SK-N-SH (cell line): ENCODE data around the gene SHISA5. TPM values are rescaled to one million over a fixed set of nuclear protein-coding genes. Genes with fewer than 3 reads are reported as not detected.

Experiments
- CTCF ChIA-PET: fragments of 300-600, 350-600 bp; formaldehyde crosslinking; extraction: SDS; loops from one replicate; lab custom pipeline; 2021; lab: Yijun Ruan, JAX
- POLR2A ChIA-PET: fragments of 350-600 bp; sonication (Branson Sonifier 250); formaldehyde crosslinking; extraction: SDS; loops from one replicate; lab custom pipeline; 2020; ENCODE audit warnings: antibody characterized with exemption, inconsistent platforms; lab: Yijun Ruan, JAX
- DNase-seq: peaks from one replicate; pipeline ENCODE4 v3.0.0; 2012
- H2AFZ ChIP-seq: fragments of 200-600 bp; sonication (generic); 2 replicates; pipeline ENCODE4 v1.8.1; 2016; ENCODE audit warnings: antibody characterized with exemption, mild to moderate bottlenecking, low read depth
- H3F3A ChIP-seq: fragments of 200-600 bp; sonication (generic); replicated peaks from 2 replicates; pipeline ENCODE3; 2016; ENCODE audit warnings: antibody characterized with exemption, mild to moderate bottlenecking; ENCODE audit not compliant: insufficient read depth
- H3K27ac ChIP-seq, 2 experiments: fragments of 200-500 bp in 1 of 2; fragments of 200-600 bp in 1 of 2; sonication (Bioruptor generic) in 1 of 2; sonication (generic), shearing (Covaris generic) in 1 of 2; 2 replicates each; pipeline versions ENCODE4 v1.5.1 to v1.6.1; 2014 to 2016; ENCODE audit warnings: low read depth in 2 of 2, inconsistent platforms in 1 of 2, low read length in 1 of 2, mild to moderate bottlenecking in 1 of 2, mixed read lengths in 1 of 2
- H3K27me3 ChIP-seq: fragments of 200-600 bp; sonication (generic), shearing (Covaris generic); 2 replicates; pipeline ENCODE4 v1.6.1; 2016; ENCODE audit warnings: mixed run types; ENCODE audit not compliant: insufficient read depth
- H3K36me3 ChIP-seq, 2 experiments: fragments of 200-500 bp in 1 of 2; fragments of 200-600 bp in 1 of 2; sonication (Bioruptor generic) in 1 of 2; sonication (generic) in 1 of 2; replicated peaks in 1 of 2; 2 replicates each; pipeline versions ENCODE3 to v1.5.1; 2014 to 2016; ENCODE audit warnings: low read length in 1 of 2, mild to moderate bottlenecking in 1 of 2; ENCODE audit not compliant: insufficient read depth in 2 of 2, control insufficient read depth in 1 of 2
- H3K4me1 ChIP-seq, 2 experiments: fragments of 200-500 bp in 1 of 2; fragments of 200-600 bp in 1 of 2; sonication (Bioruptor generic) in 1 of 2; sonication (generic), shearing (Covaris generic) in 1 of 2; 2 replicates each; pipeline versions ENCODE4 v1.5.1 to v1.6.1; 2014 to 2016; ENCODE audit warnings: low read depth in 1 of 2, low read length in 1 of 2, mixed run types in 1 of 2; ENCODE audit not compliant: insufficient read depth in 2 of 2, control insufficient read depth in 1 of 2
- H3K4me2 ChIP-seq: fragments of 200-600 bp; sonication (generic), shearing (Covaris generic); 2 replicates; pipeline ENCODE4 v1.6.1; 2017; ENCODE audit warnings: mixed run types
- H3K4me3 ChIP-seq, 2 experiments: fragments of 200-500 bp in 1 of 2; fragments of 200-600 bp in 1 of 2; sonication (Bioruptor generic) in 1 of 2; sonication (generic), shearing (Covaris generic) in 1 of 2; 2 replicates each; pipeline versions ENCODE4 v1.5.1 to v1.8.1; 2014 to 2016; ENCODE audit warnings: low read depth in 2 of 2, inconsistent platforms in 1 of 2, low read length in 1 of 2, mild to moderate bottlenecking in 1 of 2, mixed read lengths in 1 of 2, moderate library complexity in 1 of 2
- H3K79me2 ChIP-seq: fragments of 200-600 bp; sonication (generic); 2 replicates; pipeline ENCODE4 v1.8.1; 2017; ENCODE audit warnings: mild to moderate bottlenecking; ENCODE audit not compliant: insufficient read depth
- H3K9ac ChIP-seq: fragments of 200-600 bp; sonication (generic); 2 replicates; pipeline ENCODE4 v1.6.1; 2017; ENCODE audit warnings: mixed run types
- H3K9me2 ChIP-seq: fragments of 200-600 bp; sonication (generic); 2 replicates; pipeline ENCODE4 v1.6.1; 2017; ENCODE audit warnings: mixed run types
- H3K9me3 ChIP-seq: fragments of 200-600 bp; sonication (generic); 2 replicates; pipeline ENCODE4 v1.6.1; 2017; ENCODE audit warnings: mixed run types, mild to moderate bottlenecking, moderate library complexity
- H4K20me1 ChIP-seq: fragments of 200-600 bp; sonication (generic); 2 replicates; pipeline ENCODE4 v1.6.1; 2017; ENCODE audit warnings: mild to moderate bottlenecking, mixed run types; ENCODE audit not compliant: insufficient read depth
- CHD2 ChIP-seq: fragments of 150-350 bp; IDR thresholded peaks from 2 replicates; pipeline ENCODE4 v1.6.1; 2018; ENCODE audit warnings: low read length; ENCODE audit not compliant: partially characterized antibody
- ELF1 ChIP-seq: IDR thresholded peaks from 2 replicates; pipeline ENCODE4 v1.4.0; 2012
- EP300 ChIP-seq, 2 experiments: IDR thresholded peaks; 2 replicates each; pipeline versions ENCODE4 v1.4.0 to v1.6.1; 2012; ENCODE audit warnings: borderline replicate concordance in 1 of 2, low read depth in 1 of 2, low read length in 1 of 2
- EZH2phosphoT487 ChIP-seq: fragments of 200-600 bp; sonication (generic); IDR thresholded peaks from 2 replicates; pipeline ENCODE4 v1.6.1; 2017; ENCODE audit warnings: low read depth, mixed run types, mild to moderate bottlenecking, antibody characterized with exemption, moderate library complexity, borderline replicate concordance
- FOSL2 ChIP-seq: IDR thresholded peaks from 2 replicates; pipeline ENCODE4 v1.4.0; 2012; ENCODE audit warnings: low read depth, mild to moderate bottlenecking, moderate library complexity, borderline replicate concordance
- FOXJ3 ChIP-seq: sonication (generic); formaldehyde crosslinking; IDR thresholded peaks from 2 replicates; pipeline ENCODE4 v1.5.1; 2020; ENCODE audit warnings: mild to moderate bottlenecking, missing genetic modification reagents
- FOXM1 ChIP-seq: IDR thresholded peaks from 2 replicates; pipeline ENCODE4 v1.4.0; 2012; ENCODE audit warnings: low read depth, mild to moderate bottlenecking
- GABPA ChIP-seq: IDR thresholded peaks from 2 replicates; pipeline ENCODE4 v1.4.0; 2012; ENCODE audit warnings: low read depth, mild to moderate bottlenecking
- GATA2 ChIP-seq: sonication (generic); formaldehyde crosslinking; IDR thresholded peaks from 2 replicates; pipeline ENCODE4 v1.5.0; 2020; ENCODE audit warnings: mild to moderate bottlenecking, missing genetic modification reagents
- IRF3 ChIP-seq: fragments of 150-350 bp; IDR thresholded peaks from 2 replicates; pipeline ENCODE4 v1.6.1; 2016; ENCODE audit warnings: mild to moderate bottlenecking, low read depth, low read length
- JUND ChIP-seq: IDR thresholded peaks from 2 replicates; pipeline ENCODE4 v1.4.0; 2012
- MAX ChIP-seq: IDR thresholded peaks from 2 replicates; pipeline ENCODE4 v1.4.0; 2012; ENCODE audit warnings: low read depth
- NRF1 ChIP-seq: IDR thresholded peaks from 2 replicates; pipeline ENCODE4 v1.6.1; 2012; ENCODE audit warnings: low read depth, mild to moderate bottlenecking, low read length
- PBX3 ChIP-seq: IDR thresholded peaks from 2 replicates; pipeline ENCODE4; 2012
- RAD21 ChIP-seq: IDR thresholded peaks from 2 replicates; pipeline ENCODE4 v1.6.1; 2012; ENCODE audit warnings: mild to moderate bottlenecking, low read length
- RFX5 ChIP-seq: IDR thresholded peaks from 2 replicates; pipeline ENCODE4 v1.6.1; 2012; ENCODE audit warnings: mild to moderate bottlenecking, improper control_type of control experiment, low read length
- TAF1 ChIP-seq: IDR thresholded peaks from 2 replicates; pipeline ENCODE4 v1.6.1; 2012; ENCODE audit warnings: low read depth, mild to moderate bottlenecking, low read length, moderate library complexity, borderline replicate concordance
- TCF12 ChIP-seq: IDR thresholded peaks from 2 replicates; pipeline ENCODE4 v1.4.0; 2012
- USF1 ChIP-seq: IDR thresholded peaks from 2 replicates; pipeline ENCODE4 v1.4.0; 2012; ENCODE audit warnings: low read depth, borderline replicate concordance
- WGBS: methylation state at CpG from one replicate; pipeline ENCODE4 v1.1.6; 2017; ENCODE audit warnings: low lambda C conversion rate; 5-methylcytosine and 5-hydroxymethylcytosine counted together
- polyA plus RNA-seq, 3 experiments: library from polyadenylated mRNA; depleted of rRNA; stranded (reverse); fragments of >200 nt; gene quantifications; 2 replicates each; pipeline ENCODE4 v1.2.3, GENCODE V29; 2012

SHISA5 gene
- polyA plus RNA-seq, 1 of the 3 experiments (the other 2 are of a cell fraction), result 194 TPM

- Histone ChIP-seq H4K20me1 (no peaks in the 10 kb centered on the region), H3K4me3 (no peak overlapping the region), H3K9me3 (no peaks in the 10 kb centered on the region), H3K27ac (no peak overlapping the region), H3K36me3 (no peaks in the 10 kb centered on the region), H3F3A (peaks cover 11% of the 10 kb centered on the region), H3K9ac (no peak overlapping the region), H3K27me3 (no peaks in the 10 kb centered on the region), H3K9me2 (no peaks in the 10 kb centered on the region), H3K4me1 (peaks cover 0 to 4% of the 10 kb centered on the region in 2 experiments; a peak in 1 of 4 replicates)
- 87% methylated on average over 7 of the region's 9 CpGs for WGBS
- CTCF ChIA-PET, result interaction anchor here (1.3 kb wide), 1 partner anchor 29 kb away, joined by 4 read pairs; no protein-coding TSS in a partner anchor
- no peak for DNase-seq
- TF ChIP-seq PBX3 (no peak), EP300 (IDR thresholded peaks at IDR 0.05; ENCODE audit: borderline replicate concordance in 1 of 2, low read depth in 1 of 2, low read length in 1 of 2) (no peak), FOXJ3 (CRISPR knock-in tag) (no peak), TAF1 (no peak), NRF1 (no peak), MAX (no peak), FOXM1 (no peak), TCF12 (no peak)
- TF ChIP-seq, all 33 proteins: peak for 0
- POLR2A ChIA-PET, result no interaction called here
- no peak overlapping the region for H2AFZ ChIP-seq
- H3K4me2 ChIP-seq, result no peak overlapping the region
- no peaks in the 10 kb centered on the region for H3K79me2 ChIP-seq
Measured at GRCh38 chr3:48477959-48478520, 25.9 kb downstream of the SHISA5 start.

GRCh38 chr3:48476426-48477053 is 27.4 kb downstream of the SHISA5 start:
- WGBS, result 80% methylated on average over 1 of the region's 9 CpGs

More at GRCh38 chr3:48476426-48477053, 27.4 kb downstream of the SHISA5 start:
- peaks cover 14% of the 10 kb centered on the region for H3K79me2 ChIP-seq
- H3K9ac ChIP-seq, result no peak overlapping the region
- no peaks in the 10 kb centered on the region for H3K27me3 ChIP-seq
- H3F3A ChIP-seq, result peaks cover 7% of the 10 kb centered on the region
- no peak overlapping the region for H3K27ac ChIP-seq
- peak; percentile 15 for DNase-seq
- ChIA-PET POLR2A (no interaction called here), CTCF (interaction anchor here (0.8 to 1.3 kb wide), 3 partner anchors 11 to 31 kb away, joined by 3 to 4 read pairs (median 4); a partner anchor contains a TSS)
- no peak overlapping the region for H2AFZ ChIP-seq
- H3K9me2 ChIP-seq, result no peaks in the 10 kb centered on the region
- H3K36me3 ChIP-seq, result no peaks in the 10 kb centered on the region
- peaks cover 0 to 4% of the 10 kb centered on the region in 2 experiments; a peak in 1 of 4 replicates for H3K4me1 ChIP-seq
- no peaks in the 10 kb centered on the region for H4K20me1 ChIP-seq
- no peak overlapping the region for H3K4me3 ChIP-seq
- TF ChIP-seq USF1 (no peak), FOXM1 (no peak), EZH2phosphoT487 (no peak), RAD21 (no peak), RFX5 (no peak), GATA2 (CRISPR knock-in tag) (no peak), ELF1 (no peak), CHD2 (no peak), FOSL2 (no peak), IRF3 (no peak), JUND (no peak), TAF1 (no peak), GABPA (no peak)
- H3K9me3 ChIP-seq, result no peaks in the 10 kb centered on the region
- H3K4me2 ChIP-seq, result no peak overlapping the region
